GM19372 (cell line): Measurements from ENCODE around the gene GRK5.

Experiments
- ATAC-seq: cut with Tn5 transposase; IDR thresholded peaks from one replicate; pipeline ENCODE4 v1.9.1; 2021; ENCODE audit warnings: mild to moderate bottlenecking, low read depth, moderate library complexity; ENCODE audit not compliant: unreplicated experiment

GRK5 gene

DNA sequence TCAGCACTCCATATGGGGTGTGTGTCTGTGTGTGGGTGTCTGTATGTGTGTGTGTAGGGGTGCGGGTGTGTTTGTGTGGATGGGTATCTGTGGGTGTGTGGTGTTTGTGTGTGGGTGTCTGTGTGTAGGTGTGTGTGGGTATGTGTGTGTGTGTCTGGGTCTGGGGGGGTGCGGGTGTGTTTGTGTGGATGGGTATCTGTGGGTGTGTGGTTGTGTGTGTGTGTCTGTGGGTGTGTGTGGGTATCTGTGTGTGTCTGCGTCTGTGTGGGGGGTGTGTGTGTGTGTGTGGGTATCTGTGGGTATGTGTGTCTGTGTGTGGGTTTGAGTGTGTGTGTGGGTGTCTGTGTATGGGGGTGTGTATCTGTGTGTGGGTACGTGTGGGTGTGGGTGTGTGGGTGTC is 186.5 kb downstream of the GRK5 start:
- no peak for ATAC-seq

DNA sequence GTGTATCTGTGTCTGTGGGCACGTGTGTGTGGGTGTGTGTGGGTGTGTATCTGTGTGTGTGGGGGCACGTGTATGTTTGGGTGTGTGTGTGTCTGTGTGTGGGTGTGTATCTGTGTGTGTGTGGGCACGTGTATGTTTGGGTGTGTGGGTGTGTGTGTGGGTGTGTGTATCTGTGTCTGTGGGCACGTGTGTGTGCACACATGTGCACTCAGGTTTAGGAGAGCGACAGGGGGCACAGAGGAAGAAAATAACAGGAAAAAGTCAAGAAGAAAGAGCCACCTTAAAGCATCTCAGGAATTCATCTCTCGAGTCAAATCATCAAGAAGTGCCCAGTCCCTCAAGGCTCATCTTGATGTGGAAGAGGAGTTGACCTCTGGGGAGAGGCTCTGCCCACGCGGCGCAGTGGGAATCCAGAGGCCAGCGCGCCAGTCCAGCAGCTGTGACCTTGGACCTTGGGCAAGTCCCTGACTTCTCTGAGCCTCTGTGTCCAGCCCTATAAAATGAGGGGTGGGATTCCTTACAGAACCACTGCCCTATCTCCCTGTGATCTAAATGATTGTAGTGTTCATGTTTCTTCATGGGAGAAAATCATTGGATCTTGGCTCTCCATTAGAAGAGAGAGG is 187.4 kb downstream of the GRK5 start:
- ATAC-seq: no peak

DNA sequence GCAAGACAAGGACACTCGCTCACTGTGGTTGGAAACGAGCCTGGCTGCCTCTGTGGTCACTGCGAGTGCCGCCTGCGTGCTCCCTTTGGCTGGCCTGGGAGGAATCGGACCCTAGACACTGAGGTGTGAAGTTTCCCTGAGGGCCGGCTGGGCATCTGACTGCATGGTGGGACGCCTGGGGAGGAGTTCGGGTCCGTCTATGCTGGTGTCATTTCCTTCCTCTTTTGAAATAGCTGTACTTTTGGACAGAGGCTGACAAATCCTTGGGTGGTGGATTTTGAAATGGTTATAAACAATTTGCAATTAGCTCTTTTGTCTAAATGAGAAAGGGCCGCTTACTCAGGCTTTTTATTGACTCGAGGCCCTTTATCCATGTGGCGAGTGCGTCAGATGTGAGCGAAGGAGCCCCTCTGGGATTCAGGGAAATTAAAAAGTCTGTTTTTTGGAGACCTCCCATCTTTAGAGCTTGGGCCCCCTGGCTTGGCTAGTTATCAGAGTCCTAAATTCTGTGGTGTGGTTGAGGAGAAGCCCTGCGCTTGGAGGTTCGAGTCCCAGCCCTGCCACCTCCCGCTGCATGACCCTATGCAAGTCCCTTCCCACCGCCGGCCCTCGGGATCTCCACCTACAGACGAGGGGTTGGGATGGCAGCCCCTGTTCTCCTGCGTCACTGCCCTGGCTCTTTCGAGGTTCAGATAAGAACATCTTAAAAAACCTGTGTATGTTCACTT is 188.1 kb downstream of the GRK5 start:
- ATAC-seq: no peak

- ATAC-seq: no peak
Observed at GRCh38 chr10:119396008-119396708, 188.8 kb downstream of the GRK5 start.

- no peak for ATAC-seq
Observed at GRCh38 chr10:119396709-119397071, 189.3 kb downstream of the GRK5 start.

DNA sequence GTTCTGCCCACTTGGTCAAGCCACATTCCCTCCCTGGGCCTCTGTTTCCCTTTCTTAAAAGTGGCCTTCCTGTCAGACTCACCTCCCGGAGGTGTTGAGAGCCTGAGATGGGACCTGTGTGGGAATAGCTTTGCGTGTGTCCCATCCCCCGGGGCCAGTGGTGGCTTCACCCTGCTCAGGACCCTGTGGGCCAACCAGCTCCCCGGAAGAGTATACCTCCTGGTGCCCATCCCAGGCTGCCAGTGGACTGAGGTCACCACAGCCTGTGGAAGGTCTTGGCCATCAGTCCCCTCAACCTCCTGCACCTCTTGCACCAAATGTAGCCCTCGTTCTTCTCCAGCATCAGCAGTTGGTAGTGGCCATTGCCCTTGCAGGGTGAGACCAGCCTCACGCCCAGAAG is 190.0 kb downstream of the GRK5 start:
- ATAC-seq: no peak

DNA sequence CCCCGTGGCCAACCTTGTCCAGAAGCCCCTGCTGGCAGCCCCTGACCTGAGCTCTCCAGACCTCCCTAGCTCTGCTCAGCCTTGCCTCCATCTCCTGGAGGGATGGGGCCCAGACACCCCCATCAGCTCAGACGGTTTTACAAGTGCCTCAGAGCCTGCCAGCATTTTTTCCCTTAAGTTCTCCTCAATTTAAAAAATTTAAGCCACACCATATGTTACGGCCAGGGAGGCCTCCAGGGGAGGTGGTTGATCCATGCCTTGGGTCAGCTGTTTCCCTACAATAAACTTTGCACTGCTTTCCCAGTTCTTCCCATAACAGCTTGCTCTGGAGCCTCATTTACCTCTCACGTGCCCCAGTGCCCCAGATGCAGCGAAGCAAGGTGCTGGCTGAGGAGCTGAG is 191.6 kb downstream of the GRK5 start:
- no peak for ATAC-seq

DNA sequence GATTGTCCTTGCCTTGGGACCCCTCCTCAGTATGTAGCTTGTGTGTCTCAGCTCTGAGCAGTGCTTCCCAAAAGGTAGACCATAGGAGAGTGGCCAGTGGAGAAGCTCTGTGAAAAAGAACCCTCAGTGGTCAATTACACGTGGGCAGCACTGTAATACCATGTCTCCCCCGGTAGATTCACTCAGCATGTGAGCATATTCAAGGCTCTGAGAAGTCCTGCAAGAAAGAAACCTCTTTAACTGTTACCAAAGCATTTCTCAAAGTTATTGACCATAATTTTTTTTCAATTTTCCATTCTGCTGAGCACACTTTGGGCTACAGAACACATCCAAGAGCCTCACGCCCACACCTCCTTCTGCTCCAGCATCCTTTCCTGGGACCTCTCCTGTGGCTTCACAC is 192.1 kb downstream of the GRK5 start:
- ATAC-seq: no peak

- no peak for ATAC-seq
Observed at GRCh38 chr10:119401671-119402395, 194.5 kb downstream of the GRK5 start.

DNA sequence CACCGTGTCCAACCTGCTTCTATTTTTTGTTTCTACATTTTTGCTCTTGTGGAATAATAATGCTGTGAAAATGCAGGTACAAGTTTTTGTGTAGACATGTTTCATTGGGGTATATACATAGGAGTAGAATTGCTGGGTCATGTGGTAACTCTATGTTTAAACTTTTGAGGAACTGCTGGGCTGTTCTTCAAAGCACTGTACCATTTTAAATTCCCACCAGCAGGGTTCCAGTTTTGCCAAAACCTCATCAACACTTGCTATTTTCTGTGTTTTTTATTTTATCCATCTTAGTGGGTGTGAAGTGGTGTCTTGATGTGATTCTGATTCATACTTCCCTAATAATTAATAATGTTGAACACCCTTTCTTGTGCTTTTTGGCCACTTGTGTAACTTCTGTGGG is 196.6 kb downstream of the GRK5 start:
- ATAC-seq: no peak

GRCh38 chr10:119404719-119405519 is 197.5 kb downstream of the GRK5 start:
- ATAC-seq: no peak

GRCh38 chr10:119405520-119405807 is 198.1 kb downstream of the GRK5 start:
- no peak for ATAC-seq

GRCh38 chr10:119406137-119406536 is 198.8 kb downstream of the GRK5 start:
- ATAC-seq: no peak

DNA sequence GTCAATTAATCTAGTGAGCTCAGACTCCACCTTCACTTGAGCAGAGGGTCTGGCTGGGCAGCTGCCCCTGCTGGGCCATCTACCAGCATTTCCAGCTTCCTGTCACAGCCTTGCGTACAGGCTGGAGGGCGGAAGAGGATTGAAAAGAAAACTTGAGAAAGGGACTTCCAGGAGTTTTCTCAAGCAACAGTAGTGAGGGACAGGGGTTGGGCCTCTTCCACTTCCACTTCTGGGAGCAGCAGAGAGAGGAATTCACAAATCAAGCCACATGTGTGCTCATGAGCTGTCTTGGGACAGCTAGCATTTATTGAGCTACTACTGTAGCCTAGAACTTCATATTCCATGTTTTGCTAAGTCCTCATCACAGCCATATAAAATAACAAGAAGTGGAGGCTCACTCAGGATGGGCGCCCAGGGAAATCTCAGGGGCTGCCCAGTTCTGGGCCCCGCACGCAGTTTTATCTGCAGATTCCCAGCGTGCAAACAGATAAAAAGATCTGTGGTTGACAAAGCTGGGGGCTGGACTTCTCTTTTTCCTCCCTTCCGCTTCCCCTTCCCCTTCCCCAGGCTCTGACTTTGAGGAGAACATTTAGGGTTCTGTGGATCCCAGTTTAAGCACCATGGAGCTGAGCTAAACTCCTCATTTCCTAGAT is 199.4 kb downstream of the GRK5 start:
- no peak for ATAC-seq

DNA sequence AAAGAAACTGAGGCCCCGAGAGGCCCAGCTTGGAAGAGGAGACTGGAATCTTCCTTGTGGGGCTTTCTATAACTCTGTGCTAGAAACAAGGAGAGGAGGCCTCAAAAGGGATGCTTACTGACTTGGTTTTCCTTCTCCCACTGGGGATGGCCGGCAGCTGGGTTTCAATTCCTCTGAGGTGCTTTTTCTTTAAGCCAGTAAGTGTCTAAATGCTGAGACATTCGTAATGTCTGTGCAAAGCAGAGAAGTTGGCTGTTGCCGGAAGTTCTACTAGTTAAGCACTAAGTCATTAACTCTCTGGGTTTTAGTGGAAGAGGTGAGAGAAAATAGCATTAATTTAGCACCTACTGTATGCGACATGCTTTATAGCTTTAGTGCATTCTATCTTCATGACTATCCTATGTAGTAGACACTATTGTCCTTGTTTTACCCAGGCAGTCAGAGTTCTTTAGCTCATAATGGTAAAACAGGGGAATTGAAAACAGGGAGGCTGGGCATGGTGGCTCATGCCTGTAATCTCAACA is 199.9 kb downstream of the GRK5 start:
- ATAC-seq: no peak

GRCh38 chr10:119408072-119408471 is 200.7 kb downstream of the GRK5 start:
- ATAC-seq: no peak

GRCh38 chr10:119408969-119409371 is 201.6 kb downstream of the GRK5 start:
- no peak for ATAC-seq

GRCh38 chr10:119409385-119409784 is 202.0 kb downstream of the GRK5 start:
- ATAC-seq: no peak

DNA sequence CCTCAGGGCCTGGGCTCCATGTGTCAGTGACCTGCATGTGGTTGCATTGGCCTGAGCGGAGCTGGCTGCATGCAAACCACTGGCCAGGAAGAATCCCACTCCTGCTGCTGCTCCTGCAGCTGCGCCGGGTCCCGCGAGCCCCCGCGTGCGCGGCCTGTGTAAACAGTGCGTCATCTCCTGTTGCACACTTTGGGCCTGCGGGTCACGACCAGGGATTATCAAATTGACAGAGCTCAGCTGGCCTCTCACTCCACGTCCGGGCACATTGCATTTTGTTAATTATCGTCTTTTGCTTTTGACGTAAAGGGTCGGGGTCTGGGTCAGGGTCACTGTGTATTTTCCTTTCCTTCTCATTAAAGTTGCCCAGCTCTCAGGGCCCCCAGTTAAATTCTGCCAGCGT is 202.5 kb downstream of the GRK5 start:
- ATAC-seq: no peak
